H54 (cell line): ENCODE measurements around the gene MTHFD2L.
A peak's percentile ranks its signal among the peaks of the same experiment; 100 is the strongest.

Experiments used
- DNase-seq: peaks from one replicate; pipeline ENCODE4 v3.0.0; 2011; ENCODE audit warnings: low spot score, mixed read lengths; ENCODE audit not compliant: insufficient read length
- FAIRE-seq: peaks from 3 replicates; lab custom pipeline; 2011; peaks lifted over from hg19 to GRCh38; lab: Jason Lieb, UNC
- POLR2A ChIP-seq: IDR thresholded peaks from 2 replicates; pipeline ENCODE4 v1.6.1; 2011; ENCODE audit warnings: low read depth, mild to moderate bottlenecking, low read length

Gene MTHFD2L

DNA sequence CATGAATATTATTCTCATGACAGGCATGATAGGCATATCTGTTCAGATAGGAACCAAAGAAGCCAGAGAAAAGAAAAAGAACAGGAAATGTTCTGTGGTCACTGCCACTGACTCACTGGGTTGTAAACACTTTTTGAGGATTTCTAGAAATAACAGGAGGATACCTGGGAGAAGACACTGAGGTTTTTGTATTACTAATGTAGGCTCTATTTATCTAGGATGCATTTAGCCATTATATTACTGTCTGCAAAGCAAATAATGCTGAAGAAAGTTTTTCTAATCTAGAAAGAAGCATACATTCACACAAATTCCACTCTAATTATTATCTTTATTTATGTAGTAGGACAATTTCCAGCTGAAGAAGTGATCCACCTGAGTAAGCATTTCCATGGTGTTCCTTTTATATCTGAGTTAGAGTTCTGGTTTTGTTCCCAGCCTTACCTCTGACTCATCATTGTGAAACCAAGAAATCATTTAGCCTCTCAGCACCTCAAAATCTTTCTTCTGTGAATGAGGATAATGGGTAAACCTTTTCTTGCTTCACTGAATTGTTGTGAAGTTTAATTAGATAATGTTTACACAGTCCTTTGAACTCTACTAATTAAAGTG lies 110.2 kb downstream of the MTHFD2L start:
- DNase-seq (peak; percentile 5), FAIRE-seq (peak; percentile 48)
- TF ChIP-seq POLR2A: no peak

- FAIRE-seq: no peak
- TF ChIP-seq POLR2A: no peak
- DNase-seq: no peak
Observed at GRCh38 chr4:74268643-74269042, 110.7 kb downstream of the MTHFD2L start.

DNA sequence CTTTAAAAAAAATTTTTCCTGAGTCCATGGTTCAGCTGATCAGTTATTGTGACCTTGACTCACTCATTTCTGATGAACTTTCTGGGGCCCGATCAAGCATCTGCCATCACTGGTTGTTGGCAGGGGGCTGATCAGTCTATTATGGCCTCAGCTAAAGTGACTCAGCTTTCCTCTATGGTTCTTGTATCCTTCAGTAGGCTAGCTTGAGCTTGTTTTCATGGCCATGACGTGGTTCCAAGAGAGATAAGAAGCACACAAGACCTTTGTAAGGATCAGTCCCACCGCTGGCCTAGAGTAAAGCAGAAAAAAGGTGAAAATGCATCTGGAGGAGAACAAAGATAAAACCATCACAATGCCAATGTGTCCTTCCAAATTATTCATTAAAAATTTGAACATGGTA lies 120.6 kb downstream of the MTHFD2L start:
- no peak for FAIRE-seq
- TF ChIP-seq POLR2A: no peak
- no peak for DNase-seq

- no peak for TF ChIP-seq POLR2A
- DNase-seq (no peak), FAIRE-seq (no peak)
Observed at GRCh38 chr4:74279716-74280115, 121.8 kb downstream of the MTHFD2L start.

DNA sequence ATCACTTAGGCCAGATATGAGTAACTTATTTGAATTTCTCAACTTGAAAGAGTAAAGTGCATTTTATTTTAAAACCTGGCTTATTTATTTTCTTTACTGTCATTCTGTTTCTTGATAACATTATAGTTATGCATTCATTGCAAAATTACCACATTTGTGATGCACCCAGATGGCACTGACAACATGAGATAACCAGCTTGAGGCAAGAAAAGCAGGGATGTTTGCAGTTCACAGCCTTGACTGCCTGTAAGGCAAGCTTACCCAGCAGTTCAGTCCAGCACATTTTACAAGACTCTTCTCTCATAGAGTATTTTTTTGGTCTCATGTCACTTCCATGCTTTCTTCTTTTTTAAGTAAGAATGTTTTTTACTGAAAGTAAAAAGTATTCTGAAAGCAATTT lies 125.0 kb downstream of the MTHFD2L start:
- no peak for DNase-seq
- no peak for FAIRE-seq
- TF ChIP-seq POLR2A: no peak

DNA sequence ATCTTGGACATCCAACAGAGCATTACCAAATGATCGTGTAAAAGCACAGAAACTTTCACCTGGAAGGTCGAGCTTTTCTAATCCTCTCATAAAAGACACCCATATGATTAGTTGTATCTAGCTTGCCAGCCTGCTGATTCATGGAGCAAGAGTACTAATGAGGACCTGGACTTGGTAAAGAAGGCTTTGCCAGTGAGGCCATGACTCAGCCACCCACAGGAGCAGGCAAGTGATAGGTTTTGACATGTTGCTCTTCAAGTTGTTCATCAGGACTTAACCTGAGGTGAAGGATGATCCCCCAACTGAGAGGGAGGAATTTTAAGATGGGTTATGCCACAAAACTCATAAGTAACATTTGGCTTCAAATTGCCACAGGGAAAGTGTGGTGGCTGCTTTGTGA lies 125.7 kb downstream of the MTHFD2L start:
- FAIRE-seq (peak; percentile 97), DNase-seq (peak; percentile 2)
- no peak for TF ChIP-seq POLR2A

GRCh38 chr4:74284053-74284452 lies 126.1 kb downstream of the MTHFD2L start:
- FAIRE-seq: peak; percentile 36
- no peak for TF ChIP-seq POLR2A
- DNase-seq: peak; percentile 4

DNA sequence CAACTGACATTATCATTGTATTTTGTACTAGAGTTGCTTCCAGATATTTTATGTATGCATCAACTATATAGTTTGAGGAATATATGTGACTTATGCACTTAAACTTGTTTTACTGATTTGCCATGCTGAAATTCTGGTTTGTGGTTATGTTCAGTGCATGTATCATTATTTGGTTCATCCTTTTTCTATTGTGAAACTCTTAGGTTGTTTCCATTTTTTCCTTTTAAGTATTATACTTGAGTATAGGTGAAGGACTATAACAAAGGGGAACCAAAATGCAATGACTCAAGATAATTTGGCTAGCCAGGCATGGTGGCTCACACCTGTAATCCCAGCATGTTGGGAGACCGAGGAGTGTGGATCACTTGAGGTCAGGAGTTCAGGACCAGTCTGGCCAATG lies 129.2 kb downstream of the MTHFD2L start:
- FAIRE-seq (no peak), DNase-seq (no peak)
- no peak for TF ChIP-seq POLR2A

GRCh38 chr4:74287791-74288190 lies 129.9 kb downstream of the MTHFD2L start:
- DNase-seq: no peak
- FAIRE-seq: no peak
- TF ChIP-seq POLR2A: no peak

- FAIRE-seq: no peak
- TF ChIP-seq POLR2A: no peak
- no peak for DNase-seq
Observed at GRCh38 chr4:74291471-74291870, 133.6 kb downstream of the MTHFD2L start.

GRCh38 chr4:74292111-74292870 lies 134.4 kb downstream of the MTHFD2L start:
- FAIRE-seq: no peak

GRCh38 chr4:74293558-74293957 lies 135.6 kb downstream of the MTHFD2L start:
- no peak for FAIRE-seq
- DNase-seq: no peak
- TF ChIP-seq POLR2A: no peak

More at GRCh38 chr4:74292111-74292870, 134.4 kb downstream of the MTHFD2L start:
- DNase-seq: no peak
- TF ChIP-seq POLR2A: no peak

DNA sequence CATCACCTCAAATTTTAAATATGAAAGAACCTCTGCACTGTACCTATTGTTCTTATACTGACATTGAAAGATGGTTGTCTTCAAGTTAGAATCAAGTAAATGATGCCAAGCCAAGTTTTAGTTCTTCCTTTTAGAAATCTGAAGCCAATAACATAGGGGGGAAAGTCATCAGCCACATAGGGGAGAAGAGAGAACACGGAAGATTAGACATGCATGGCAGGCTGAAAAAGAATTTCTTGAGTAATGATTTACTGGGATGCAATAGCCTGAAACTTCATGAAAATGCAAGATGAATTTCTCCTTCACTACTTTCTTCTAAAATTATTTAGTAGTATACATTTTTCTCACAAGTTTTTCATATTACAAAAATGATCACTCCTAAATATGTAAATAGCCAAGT lies 136.8 kb downstream of the MTHFD2L start:
- FAIRE-seq: no peak
- TF ChIP-seq POLR2A: no peak

DNA sequence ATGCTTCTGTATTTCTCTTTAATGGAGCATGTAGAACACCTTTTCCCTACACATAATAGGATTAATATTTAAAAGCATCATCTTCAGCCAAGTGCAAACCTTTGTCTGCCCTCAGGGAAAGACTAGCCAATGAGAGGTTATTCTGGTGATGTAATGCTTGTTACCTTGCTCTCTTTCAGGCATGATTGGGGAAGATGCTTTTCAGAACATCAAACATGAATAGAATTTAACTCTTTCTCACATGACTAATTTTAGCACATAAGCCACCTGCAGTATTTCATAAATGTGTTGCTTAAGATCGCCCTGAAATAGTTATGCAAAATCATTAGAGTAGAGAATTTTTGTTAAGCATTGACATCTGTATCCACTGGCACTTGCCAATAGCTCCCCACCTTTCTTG lies 139.6 kb downstream of the MTHFD2L start:
- no peak for TF ChIP-seq POLR2A
- no peak for FAIRE-seq
- DNase-seq: no peak

More for the DNA sequence above, 136.8 kb downstream of the MTHFD2L start:
- no peak for DNase-seq
